HCT116 (cell line): Measurements from ENCODE around the gene METTL6. TPM values are rescaled to one million over a fixed set of nuclear protein-coding genes. Genes with fewer than 3 reads are reported as not detected.
"Not testable (repeated sequence)": the region's sequence is repeated elsewhere in the genome, so short reads cannot be mapped to it uniquely, and the experiment has no call there.

Experiments used
- ATAC-seq: fragments of 200-7000 bp; cut with Tn5 transposase; 2 replicates; pipeline ENCODE4 v1.9.1; 2020; ENCODE audit warnings: mild to moderate bottlenecking, moderate library complexity
- BruUV-seq: library from RNA; stranded (reverse); fragments of 400-500 nt; replicated peaks from 2 replicates; lab custom pipeline; 2021; lab: Mats Ljungman, UMichigan
- CTCF ChIA-PET: fragments of 300-600 bp; sonication (Branson Sonifier 250); formaldehyde crosslinking; loops from one replicate; lab custom pipeline; 2021; ENCODE audit warnings: antibody characterized with exemption; lab: Charles Lee
- POLR2A ChIA-PET: fragments of 300-600, 350-600 bp; sonication (Branson Sonifier 250); formaldehyde crosslinking; loops from one replicate; lab custom pipeline; 2021; ENCODE audit warnings: antibody characterized with exemption; lab: Charles Lee
- RAD21 ChIA-PET, 2 experiments: fragments of 300-600 bp; sonication (Branson Sonifier 250); formaldehyde crosslinking; loops; one replicate each; lab custom pipeline; 2023; ENCODE audit warnings: low total read pairs in 2 of 2; ENCODE audit not compliant: uncharacterized antibody in 2 of 2, unreplicated experiment in 2 of 2, low non-redundant PET in 1 of 2; lab: Charles Lee
- DNase-seq: peaks from one replicate; pipeline ENCODE4 v3.0.0-alpha.2; 2010; ENCODE audit warnings: low read depth, low spot score
- H2AFZ ChIP-seq: fragments of 200-600 bp; shearing (Covaris generic), sonication (generic); 2 replicates; pipeline ENCODE4 v1.6.1; 2017; ENCODE audit warnings: low read depth, mixed run types, mixed read lengths, antibody characterized with exemption, low read length; ENCODE audit not compliant: poor library complexity, severe bottlenecking
- H3K27ac ChIP-seq: 2 replicates; pipeline ENCODE4 v1.5.1; 2012; ENCODE audit warnings: low read depth, low read length
- H3K27me3 ChIP-seq: fragments of 200-600 bp; sonication (generic); 2 replicates; pipeline ENCODE4 v1.6.1; 2016; ENCODE audit warnings: mixed run types, low read length, mixed read lengths; ENCODE audit not compliant: insufficient read depth
- H3K36me3 ChIP-seq, 2 experiments: fragments of 200-500 bp in 1 of 2; fragments of 200-600 bp in 1 of 2; sonication (Bioruptor generic) in 1 of 2; sonication (generic) in 1 of 2; 2 replicates each; pipeline versions ENCODE4 v1.5.1 to v1.6.1; 2014 to 2016; ENCODE audit warnings: low read length in 2 of 2, inconsistent platforms in 1 of 2, mixed read lengths in 1 of 2, mixed run types in 1 of 2; ENCODE audit not compliant: insufficient read depth in 2 of 2, control insufficient read depth in 1 of 2
- H3K4me1 ChIP-seq, 2 experiments: fragments of 200-600 bp in 1 of 2; sonication (generic) in 1 of 2; 2 replicates each; pipeline versions ENCODE4 v1.5.1 to v1.6.1; 2012 to 2017; ENCODE audit warnings: low read length in 2 of 2, inconsistent platforms in 1 of 2, mild to moderate bottlenecking in 1 of 2, mixed read lengths in 1 of 2, mixed run types in 1 of 2, moderate library complexity in 1 of 2; ENCODE audit not compliant: insufficient read depth in 2 of 2, control insufficient read depth in 1 of 2
- H3K4me2 ChIP-seq: fragments of 200-600 bp; sonication (generic); 2 replicates; pipeline ENCODE4 v1.6.1; 2017; ENCODE audit warnings: mixed run types, low read length, mixed read lengths
- H3K4me3 ChIP-seq, 2 experiments: fragments of 200-600 bp in 1 of 2; sonication (generic) in 1 of 2; replicated peaks in 1 of 2; 2 replicates each; pipeline ENCODE4 v1.5.1; 2011 to 2016; ENCODE audit warnings: low read length in 2 of 2, control low read depth in 1 of 2, low read depth in 1 of 2, mild to moderate bottlenecking in 1 of 2, mixed read lengths in 1 of 2, mixed run types in 1 of 2
- H3K79me2 ChIP-seq: fragments of 200-600 bp; sonication (generic); 2 replicates; pipeline ENCODE4 v1.6.1; 2017; ENCODE audit warnings: mild to moderate bottlenecking, mixed run types, low read length, moderate library complexity, mixed read lengths; ENCODE audit not compliant: insufficient read depth
- H3K9ac ChIP-seq: fragments of 200-600 bp; sonication (generic); 2 replicates; pipeline ENCODE4 v1.6.1; 2016; ENCODE audit warnings: low read length, mixed read lengths
- H3K9me2 ChIP-seq: fragments of 200-600 bp; sonication (generic), shearing (Covaris generic); 2 replicates; pipeline ENCODE4 v1.6.1; 2017; ENCODE audit warnings: mixed run types, mild to moderate bottlenecking, moderate library complexity; ENCODE audit not compliant: insufficient read depth
- H3K9me3 ChIP-seq, 2 experiments: fragments of 200-500 bp in 1 of 2; fragments of 200-600 bp in 1 of 2; sonication (Bioruptor generic) in 1 of 2; sonication (generic) in 1 of 2; 2 replicates each; pipeline ENCODE4 v1.6.1; 2014 to 2017; ENCODE audit warnings: low read length in 2 of 2, mixed read lengths in 2 of 2, inconsistent platforms in 1 of 2, low read depth in 1 of 2, mild to moderate bottlenecking in 1 of 2, mixed run types in 1 of 2, moderate library complexity in 1 of 2; ENCODE audit not compliant: control insufficient read depth in 1 of 2, insufficient read depth in 1 of 2
- H4K20me1 ChIP-seq: fragments of 200-600 bp; sonication (generic), shearing (Covaris generic); 2 replicates; pipeline ENCODE4 v1.6.1; 2017; ENCODE audit warnings: mixed run types, mild to moderate bottlenecking, moderate library complexity; ENCODE audit not compliant: insufficient read depth
- EZH2 ChIP-seq: fragments of 200-600 bp; sonication (generic); IDR thresholded peaks from 2 replicates; pipeline ENCODE4 v1.6.1; 2017; ENCODE audit warnings: antibody characterized with exemption, mixed run types
- FOSL1 ChIP-seq: IDR thresholded peaks from 2 replicates; pipeline ENCODE4 v1.6.1; 2012; ENCODE audit warnings: low read depth
- SRF ChIP-seq: IDR thresholded peaks from 2 replicates; pipeline ENCODE4 v1.6.1; 2012; ENCODE audit warnings: low read depth
- TCF7L2 ChIP-seq: IDR thresholded peaks from 2 replicates; pipeline ENCODE4 v1.7.0; 2011; ENCODE audit warnings: borderline replicate concordance, inconsistent platforms; ENCODE audit not compliant: insufficient read depth, insufficient read length; ENCODE audit errors: extremely low read depth
- YY1 ChIP-seq: IDR thresholded peaks from 2 replicates; pipeline ENCODE4 v1.6.1; 2011; ENCODE audit warnings: low read length, low read depth, moderate library complexity, mild to moderate bottlenecking; ENCODE audit not compliant: insufficient replicate concordance; ENCODE audit errors: extremely low read depth
- ZNF274 ChIP-seq: fragments of 200-500 bp; sonication (Bioruptor generic); IDR thresholded peaks from 2 replicates; pipeline ENCODE4 v1.6.1; 2014; ENCODE audit warnings: mild to moderate bottlenecking, low read depth, low read length, inconsistent platforms
- intact Hi-C: fragments of 100-400 bp; cut with micrococcal nuclease; formaldehyde crosslinking; loops from 2 replicates; pipeline ENCODE4 v1.10.0; 2022
- total RNA-seq: library from RNA; stranded (reverse); gene quantifications from one replicate; pipeline ENCODE4 v1.2.1, GENCODE V29; 2021; ENCODE audit not compliant: unreplicated experiment
- TF ChIP-seq, protein P1 (sequence below): IDR thresholded peaks from 2 replicates; pipeline ENCODE4 v1.6.1; 2012; ENCODE audit warnings: low read depth
- TF ChIP-seq, protein P2 (sequence below), 3 experiments: fragments of 200-600 bp in 1 of 3; sonication (generic) in 1 of 3; IDR thresholded peaks in 2 of 3; conservative IDR thresholded peaks in 1 of 3; 2 replicates each; pipeline ENCODE4 v1.5.1; 2012 to 2017; ENCODE audit warnings: low read depth in 2 of 3, low read length in 2 of 3, antibody characterized with exemption in 1 of 3, borderline replicate concordance in 1 of 3, control low read depth in 1 of 3, mild to moderate bottlenecking in 1 of 3, mixed read lengths in 1 of 3, mixed run types in 1 of 3, moderate library complexity in 1 of 3; ENCODE audit not compliant: insufficient read depth in 1 of 3

The METTL6 gene
- total RNA-seq, 1 experiment from 2014 or later: 14.7 TPM

DNA sequence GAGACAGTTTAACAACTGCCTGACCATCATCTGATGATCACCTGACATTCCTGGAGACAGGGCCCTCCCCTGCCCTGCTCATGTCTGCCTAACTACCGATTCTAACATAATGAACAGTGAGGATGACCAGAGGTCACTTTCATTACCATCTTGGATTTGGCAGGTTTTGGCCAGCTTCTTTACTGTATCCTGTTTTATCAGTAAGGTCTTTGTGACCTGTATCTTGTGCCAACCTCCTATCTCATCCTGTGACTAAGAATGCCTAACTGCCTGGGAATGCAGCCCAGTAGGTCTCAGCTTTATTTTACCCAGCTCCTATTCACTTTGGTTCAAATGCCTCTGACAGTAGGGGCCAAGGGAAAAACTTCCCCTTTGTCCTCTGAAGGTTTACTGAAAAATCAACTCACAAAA, 40.2 kb downstream of the METTL6 start (continued):
- TF ChIP-seq, protein P1, sequence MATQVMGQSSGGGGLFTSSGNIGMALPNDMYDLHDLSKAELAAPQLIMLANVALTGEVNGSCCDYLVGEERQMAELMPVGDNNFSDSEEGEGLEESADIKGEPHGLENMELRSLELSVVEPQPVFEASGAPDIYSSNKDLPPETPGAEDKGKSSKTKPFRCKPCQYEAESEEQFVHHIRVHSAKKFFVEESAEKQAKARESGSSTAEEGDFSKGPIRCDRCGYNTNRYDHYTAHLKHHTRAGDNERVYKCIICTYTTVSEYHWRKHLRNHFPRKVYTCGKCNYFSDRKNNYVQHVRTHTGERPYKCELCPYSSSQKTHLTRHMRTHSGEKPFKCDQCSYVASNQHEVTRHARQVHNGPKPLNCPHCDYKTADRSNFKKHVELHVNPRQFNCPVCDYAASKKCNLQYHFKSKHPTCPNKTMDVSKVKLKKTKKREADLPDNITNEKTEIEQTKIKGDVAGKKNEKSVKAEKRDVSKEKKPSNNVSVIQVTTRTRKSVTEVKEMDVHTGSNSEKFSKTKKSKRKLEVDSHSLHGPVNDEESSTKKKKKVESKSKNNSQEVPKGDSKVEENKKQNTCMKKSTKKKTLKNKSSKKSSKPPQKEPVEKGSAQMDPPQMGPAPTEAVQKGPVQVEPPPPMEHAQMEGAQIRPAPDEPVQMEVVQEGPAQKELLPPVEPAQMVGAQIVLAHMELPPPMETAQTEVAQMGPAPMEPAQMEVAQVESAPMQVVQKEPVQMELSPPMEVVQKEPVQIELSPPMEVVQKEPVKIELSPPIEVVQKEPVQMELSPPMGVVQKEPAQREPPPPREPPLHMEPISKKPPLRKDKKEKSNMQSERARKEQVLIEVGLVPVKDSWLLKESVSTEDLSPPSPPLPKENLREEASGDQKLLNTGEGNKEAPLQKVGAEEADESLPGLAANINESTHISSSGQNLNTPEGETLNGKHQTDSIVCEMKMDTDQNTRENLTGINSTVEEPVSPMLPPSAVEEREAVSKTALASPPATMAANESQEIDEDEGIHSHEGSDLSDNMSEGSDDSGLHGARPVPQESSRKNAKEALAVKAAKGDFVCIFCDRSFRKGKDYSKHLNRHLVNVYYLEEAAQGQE: no peak
- TF ChIP-seq ZNF274: no peak
- no peak for TF ChIP-seq YY1
- no peak for TF ChIP-seq SRF
- TF ChIP-seq FOSL1: peak; percentile 34; the same call in 1 of the 2 replicates
- TF ChIP-seq, protein P2, sequence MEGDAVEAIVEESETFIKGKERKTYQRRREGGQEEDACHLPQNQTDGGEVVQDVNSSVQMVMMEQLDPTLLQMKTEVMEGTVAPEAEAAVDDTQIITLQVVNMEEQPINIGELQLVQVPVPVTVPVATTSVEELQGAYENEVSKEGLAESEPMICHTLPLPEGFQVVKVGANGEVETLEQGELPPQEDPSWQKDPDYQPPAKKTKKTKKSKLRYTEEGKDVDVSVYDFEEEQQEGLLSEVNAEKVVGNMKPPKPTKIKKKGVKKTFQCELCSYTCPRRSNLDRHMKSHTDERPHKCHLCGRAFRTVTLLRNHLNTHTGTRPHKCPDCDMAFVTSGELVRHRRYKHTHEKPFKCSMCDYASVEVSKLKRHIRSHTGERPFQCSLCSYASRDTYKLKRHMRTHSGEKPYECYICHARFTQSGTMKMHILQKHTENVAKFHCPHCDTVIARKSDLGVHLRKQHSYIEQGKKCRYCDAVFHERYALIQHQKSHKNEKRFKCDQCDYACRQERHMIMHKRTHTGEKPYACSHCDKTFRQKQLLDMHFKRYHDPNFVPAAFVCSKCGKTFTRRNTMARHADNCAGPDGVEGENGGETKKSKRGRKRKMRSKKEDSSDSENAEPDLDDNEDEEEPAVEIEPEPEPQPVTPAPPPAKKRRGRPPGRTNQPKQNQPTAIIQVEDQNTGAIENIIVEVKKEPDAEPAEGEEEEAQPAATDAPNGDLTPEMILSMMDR (IDR thresholded peaks at IDR 0.05 in 2 of 3, conservative IDR thresholded peaks at IDR 0.05 in 1 of 3; ENCODE audit: borderline replicate concordance in 1 of 3, insufficient read depth in 1 of 3, low read depth in 2 of 3, low read length in 2 of 3): no peak
- no peak for TF ChIP-seq TCF7L2
- no peak for TF ChIP-seq EZH2

GRCh38 chr3:15386654-15386955, 40.7 kb downstream of the METTL6 start:
- POLR2A ChIA-PET, H3K9ac ChIP-seq, CTCF ChIA-PET, H3K9me2 ChIP-seq, H3K36me3 ChIP-seq, ATAC-seq, H3K79me2 ChIP-seq, H4K20me1 ChIP-seq, H3K9me3 ChIP-seq, intact Hi-C loops, DNase-seq, BruUV-seq, H2AFZ ChIP-seq, H3K27ac ChIP-seq, H3K27me3 ChIP-seq, H3K4me3 ChIP-seq, RAD21 ChIA-PET: not testable (repeated sequence)
- peaks cover 3 to 29% of the 10 kb centered on the region in 2 experiments; a peak in 2 of 4 replicates for H3K4me1 ChIP-seq
- 0 out of 2 replicates have a peak overlapping the region, but pooled peaks have one; percentile 21 for H3K4me2 ChIP-seq
